HEK293T (cell line): ENCODE measurements around the gene SH2D5.

Experiments used
- BHLHE40 ChIP-seq: fragments of 450-650 bp; IDR thresholded peaks from 2 replicates; pipeline ENCODE4 v1.6.1; 2016; ENCODE audit warnings: mild to moderate bottlenecking, moderate library complexity, borderline replicate concordance
- CTBP1 ChIP-seq: fragments of 450-650 bp; IDR thresholded peaks from 2 replicates; pipeline ENCODE4 v1.6.1; 2016; ENCODE audit warnings: borderline replicate concordance
- ELF4 ChIP-seq: fragments of 450-650 bp; IDR thresholded peaks from 2 replicates; pipeline ENCODE4 v1.6.1; 2017; ENCODE audit warnings: antibody characterized with exemption
- FOXA1 ChIP-seq: fragments of 450-650 bp; IDR thresholded peaks from 2 replicates; pipeline ENCODE4 v1.6.1; 2016; ENCODE audit warnings: mild to moderate bottlenecking
- HDGF ChIP-seq: fragments of 450-650 bp; IDR thresholded peaks from 2 replicates; pipeline ENCODE4 v1.6.1; 2017; ENCODE audit warnings: antibody characterized with exemption, borderline replicate concordance
- SP1 ChIP-seq: fragments of 450-650 bp; IDR thresholded peaks from 2 replicates; pipeline ENCODE4 v1.6.1; 2017
- ZNF384 ChIP-seq: fragments of 450-650 bp; IDR thresholded peaks from 2 replicates; pipeline ENCODE4 v1.6.1; 2016

DNA sequence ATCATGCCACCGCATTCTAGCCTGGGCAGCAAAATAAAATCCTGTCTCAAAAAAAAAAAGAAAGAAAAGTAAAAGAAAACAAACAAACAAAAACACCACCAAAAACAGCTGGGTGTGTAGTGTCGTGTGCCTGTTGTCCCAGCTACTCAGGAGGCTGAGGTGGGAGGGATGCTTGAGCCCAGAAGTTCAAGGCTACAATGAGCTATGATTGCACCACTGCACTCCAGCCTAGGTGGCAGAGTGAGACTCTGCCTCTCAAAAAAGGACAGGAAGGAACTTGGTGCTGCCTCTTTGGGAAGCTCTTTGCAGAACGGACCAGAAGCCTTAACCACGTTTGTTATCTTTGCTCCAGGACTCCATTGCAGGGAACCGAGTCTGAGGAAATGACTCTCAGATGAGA, 25.7 kb downstream of the SH2D5 start:
- TF ChIP-seq ZNF384 (no peak), HDGF (no peak), ELF4 (no peak), BHLHE40 (no peak), CTBP1 (no peak), SP1 (no peak), FOXA1 (no peak)
